ENCODE measurements around the gene BAG2. TPM values are rescaled to one million over a fixed set of nuclear protein-coding genes. Genes with fewer than 3 reads are reported as not detected.

Gene BAG2
- total RNA-seq, 4 donors from 2014 or later, result 40.8 to 50.6 (median 46.3) TPM

GRCh38 chr6:57135885-57136284 lies 36.2 kb upstream of the BAG2 start:
- Histone ChIP-seq H3K4me3 (no peak overlapping the region), H3K36me3 (peaks cover 0 to 43% of the 10 kb centered on the region in 2 donors), H3K27me3 (no peaks in the 10 kb centered on the region), H3K9me3 (no peaks in the 10 kb centered on the region), H3K4me1 (peaks cover 0 to 7% (median 0%) of the 10 kb centered on the region in 3 donors), H3K27ac (no peak overlapping the region)
- ATAC-seq, result no peak
- TF ChIP-seq POLR2A (IDR thresholded peaks at IDR 0.05) (no peak), POLR2AphosphoS5 (IDR thresholded peaks at IDR 0.05) (no peak), CTCF (IDR thresholded peaks at IDR 0.05) (no peak), EP300 (IDR thresholded peaks at IDR 0.05) (no peak)
- whole genome bisulfite sequencing, 2 donors (ENCODE audit: low coverage in 1 of 2), result 30 to 80% methylated on average over 1 of the region's 1 CpG

GRCh38 chr6:57137350-57137749 lies 34.8 kb upstream of the BAG2 start:
- no peaks in the 10 kb centered on the region for H3K27me3 ChIP-seq
- WGBS, 2 donors (ENCODE audit: low coverage in 1 of 2), result 72 to 85% methylated on average over 2 of the region's 2 CpGs
- peaks cover 0 to 57% of the 10 kb centered on the region in 2 donors for H3K36me3 ChIP-seq
- no peaks in the 10 kb centered on the region for H3K9me3 ChIP-seq
- H3K27ac ChIP-seq, result no peak overlapping the region
- H3K4me1 ChIP-seq, result no peaks in the 10 kb centered on the region
- no peak for ATAC-seq
- H3K4me3 ChIP-seq, result no peak overlapping the region
- TF ChIP-seq POLR2A (IDR thresholded peaks at IDR 0.05), result no peak
- no peak for TF ChIP-seq POLR2AphosphoS5 (IDR thresholded peaks at IDR 0.05)
- no peak for TF ChIP-seq CTCF (IDR thresholded peaks at IDR 0.05)
- no peak for TF ChIP-seq EP300 (IDR thresholded peaks at IDR 0.05)

GRCh38 chr6:57138026-57138425 lies 34.1 kb upstream of the BAG2 start:
- no peak for TF ChIP-seq CTCF (IDR thresholded peaks at IDR 0.05)
- no peak for TF ChIP-seq POLR2AphosphoS5 (IDR thresholded peaks at IDR 0.05)
- TF ChIP-seq POLR2A (IDR thresholded peaks at IDR 0.05), result no peak
- TF ChIP-seq EP300 (IDR thresholded peaks at IDR 0.05), result no peak

GRCh38 chr6:57141451-57142177 lies 30.5 kb upstream of the BAG2 start:
- no peak overlapping the region for H3K27ac ChIP-seq
- ATAC-seq, result no peak
- no peak overlapping the region for H3K4me3 ChIP-seq
- H3K36me3 ChIP-seq, result peaks cover 0 to 50% of the 10 kb centered on the region in 2 donors
- WGBS, 2 donors (ENCODE audit: low coverage in 1 of 2), result 89 to 95% methylated on average over 4 of the region's 4 CpGs
- no peak for TF ChIP-seq EP300 (IDR thresholded peaks at IDR 0.05)
- no peak for TF ChIP-seq CTCF (IDR thresholded peaks at IDR 0.05)
- no peak for TF ChIP-seq POLR2A (IDR thresholded peaks at IDR 0.05)
- no peak for TF ChIP-seq POLR2AphosphoS5 (IDR thresholded peaks at IDR 0.05)
- no peaks in the 10 kb centered on the region for H3K27me3 ChIP-seq
- no peaks in the 10 kb centered on the region for H3K4me1 ChIP-seq
- H3K9me3 ChIP-seq, result no peaks in the 10 kb centered on the region

More at GRCh38 chr6:57138026-57138425, 34.1 kb upstream of the BAG2 start:
- no peaks in the 10 kb centered on the region for H3K9me3 ChIP-seq
- 92 to 94% methylated on average over 4 to 11 of the region's 11 CpGs for WGBS, 2 donors (ENCODE audit: low coverage in 1 of 2)
- no peak overlapping the region for H3K27ac ChIP-seq
- H3K36me3 ChIP-seq, result peaks cover 0 to 63% of the 10 kb centered on the region in 2 donors
- no peaks in the 10 kb centered on the region for H3K4me1 ChIP-seq
- no peak overlapping the region for H3K4me3 ChIP-seq
- ATAC-seq, result no peak
- H3K27me3 ChIP-seq, result no peaks in the 10 kb centered on the region

- no peak for ATAC-seq
- Histone ChIP-seq H3K9me3 (no peaks in the 10 kb centered on the region), H3K4me3 (no peak overlapping the region), H3K27me3 (no peaks in the 10 kb centered on the region), H3K27ac (no peak overlapping the region), H3K4me1 (no peaks in the 10 kb centered on the region), H3K36me3 (peaks cover 0 to 47% of the 10 kb centered on the region in 2 donors)
- no peak for TF ChIP-seq POLR2A (IDR thresholded peaks at IDR 0.05)
- TF ChIP-seq POLR2AphosphoS5 (IDR thresholded peaks at IDR 0.05), result no peak
- TF ChIP-seq CTCF (IDR thresholded peaks at IDR 0.05), result no peak
- TF ChIP-seq EP300 (IDR thresholded peaks at IDR 0.05), result no peak
- 40 to 50% methylated on average over 1 of the region's 1 CpG for WGBS, 2 donors (ENCODE audit: low coverage in 1 of 2)
These were observed 30.0 kb upstream of the BAG2 start for GRCh38 chr6:57142178-57142525.
